Keratinocyte (primary cell): ENCODE measurements around the gene PPFIA3. TPM values are rescaled to one million over a fixed set of nuclear protein-coding genes. Genes with fewer than 3 reads are reported as not detected.
"Not testable (repeated sequence)": the region's sequence is repeated elsewhere in the genome, so short reads cannot be mapped to it uniquely, and the experiment has no call there.

ENCODE experiments used
- DNase-seq: peaks from one replicate; pipeline ENCODE4 v3.0.0-alpha.2; 2011; ENCODE audit warnings: low read depth, missing footprints, low spot score
- FAIRE-seq: peaks from 2 replicates; lab custom pipeline; 2011; peaks lifted over from hg19 to GRCh38; lab: Jason Lieb, UNC
- H2AFZ ChIP-seq: 2 replicates; pipeline ENCODE4 v1.6.0; 2012; ENCODE audit warnings: low read length, control low read depth, inconsistent platforms; ENCODE audit not compliant: control insufficient read depth
- H3K27ac ChIP-seq: 2 replicates; pipeline ENCODE4 v1.5.1; 2011; ENCODE audit warnings: low read length; ENCODE audit not compliant: control insufficient read depth, insufficient read depth
- H3K27me3 ChIP-seq: 3 replicates; pipeline ENCODE4 v1.6.0; 2011; ENCODE audit warnings: low read length; ENCODE audit not compliant: control insufficient read depth, insufficient read depth; ENCODE audit errors: extremely low read depth
- H3K36me3 ChIP-seq, 2 experiments: 2 replicates in 1 of 2; 3 replicates in 1 of 2; pipeline ENCODE4 v1.5.1; 2011; ENCODE audit warnings: low read length in 2 of 2, mild to moderate bottlenecking in 1 of 2; ENCODE audit not compliant: control insufficient read depth in 2 of 2, insufficient read depth in 2 of 2; ENCODE audit errors: extremely low read depth in 1 of 2
- H3K4me1 ChIP-seq: 3 replicates; pipeline ENCODE4 v1.5.1; 2011; ENCODE audit warnings: low read length; ENCODE audit not compliant: control insufficient read depth, insufficient read depth; ENCODE audit errors: extremely low read depth
- H3K4me2 ChIP-seq: 3 replicates; pipeline ENCODE4 v1.6.0; 2011; ENCODE audit warnings: low read depth, low read length; ENCODE audit not compliant: control insufficient read depth, insufficient read depth; ENCODE audit errors: extremely low read depth
- H3K4me3 ChIP-seq, 3 experiments: fragments of 200-600 bp in 1 of 3; sonication (generic) in 1 of 3; 2 replicates in 2 of 3; 3 replicates in 1 of 3; pipeline ENCODE4 v1.5.1; 2011 to 2016; ENCODE audit warnings: low read length in 3 of 3, mild to moderate bottlenecking in 3 of 3, control low read depth in 2 of 3, inconsistent platforms in 1 of 3, low read depth in 1 of 3, mixed read lengths in 1 of 3, mixed run types in 1 of 3, moderate library complexity in 1 of 3; ENCODE audit not compliant: control insufficient read depth in 2 of 3, insufficient read depth in 2 of 3; ENCODE audit errors: extremely low read depth in 1 of 3
- H3K79me2 ChIP-seq: 2 replicates; pipeline ENCODE4 v1.6.0; 2012; ENCODE audit warnings: low read length; ENCODE audit not compliant: control insufficient read depth, insufficient read depth
- H3K9ac ChIP-seq: 3 replicates; pipeline ENCODE4 v1.6.0; 2011; ENCODE audit warnings: low read length; ENCODE audit not compliant: control insufficient read depth, insufficient read depth; ENCODE audit errors: extremely low read depth
- H3K9me1 ChIP-seq: 3 replicates; pipeline ENCODE4 v1.6.0; 2011; ENCODE audit warnings: low read length; ENCODE audit not compliant: control insufficient read depth, insufficient read depth; ENCODE audit errors: extremely low read depth
- H3K9me3 ChIP-seq: 2 replicates; pipeline ENCODE4 v1.5.1; 2012; ENCODE audit warnings: low read depth, low read length; ENCODE audit not compliant: control insufficient read depth
- H4K20me1 ChIP-seq: 3 replicates; pipeline ENCODE4 v1.6.0; 2011; ENCODE audit warnings: low read length; ENCODE audit not compliant: control insufficient read depth, insufficient read depth; ENCODE audit errors: extremely low read depth
- EZH2 ChIP-seq: IDR thresholded peaks from one replicate; pipeline ENCODE4 v1.6.1; 2012; ENCODE audit warnings: inconsistent platforms, mild to moderate bottlenecking, low read length, moderate library complexity
- dilution Hi-C: fragments of 300-500 bp; cut with MboI; formaldehyde crosslinking; loops from one replicate; pipeline ENCODE4 v1.7.0; 2020; ENCODE audit warnings: low sequenced_read_pairs; ENCODE audit not compliant: extremely low pct_ligation_motif_present
- polyA plus RNA-seq, 5 experiments: library from polyadenylated mRNA; depleted of rRNA in 3 of 5; stranded (reverse) in 3 of 5; stranded (forward) in 1 of 5; unstranded in 1 of 5; fragments of >200 nt; gene quantifications; 1 replicate in 1 of 5; 2 replicates in 3 of 5; 3 replicates in 1 of 5; pipeline versions ENCODE4 v1.2.1 to v1.2.3, GENCODE V29; 2011 to 2012; ENCODE audit warnings: missing spikeins in 2 of 5, low read depth in 1 of 5, low replicate concordance in 1 of 5
- TF ChIP-seq, protein P1 (sequence below), 3 experiments: IDR thresholded peaks in 1 of 3; conservative IDR thresholded peaks in 1 of 3; optimal IDR thresholded peaks in 1 of 3; 2 replicates in 2 of 3; 3 replicates in 1 of 3; pipeline versions ENCODE3 to v1.5.1; 2011; ENCODE audit warnings: low read length in 3 of 3, mild to moderate bottlenecking in 3 of 3, moderate library complexity in 2 of 3, control low read depth in 1 of 3, inconsistent platforms in 1 of 3; ENCODE audit not compliant: insufficient read depth in 2 of 3; ENCODE audit errors: extremely low read depth in 1 of 3

PPFIA3 gene
- polyA plus RNA-seq, 1 donor (not counting 4 experiments of a cell fraction or from before 2014, with no cell fraction given) = 3.0 TPM

DNA sequence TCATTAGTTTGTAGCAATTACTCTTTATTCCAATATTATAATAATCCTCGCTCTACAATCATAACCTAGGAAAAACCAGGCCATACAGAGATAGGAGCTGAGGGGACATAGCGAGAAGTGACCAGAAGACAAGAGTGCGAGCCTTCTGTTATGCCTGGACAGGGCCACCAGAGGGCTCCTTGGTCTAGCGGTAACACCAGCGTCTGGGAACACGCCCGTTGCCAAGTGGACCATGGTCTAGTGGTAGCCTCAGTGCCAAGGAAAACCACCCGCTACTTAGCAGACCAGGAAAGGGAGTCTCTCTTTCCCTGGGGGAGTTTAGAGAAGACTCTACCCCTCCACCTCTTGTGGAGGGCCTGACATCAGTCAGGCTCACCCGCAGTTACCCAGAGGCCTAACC is 44.5 kb upstream of the PPFIA3 start:
- H3K9me3 ChIP-seq, H2AFZ ChIP-seq, H3K4me3 ChIP-seq, H3K4me1 ChIP-seq, H3K79me2 ChIP-seq, H3K27ac ChIP-seq, DNase-seq, FAIRE-seq, H3K9me1 ChIP-seq, H4K20me1 ChIP-seq, H3K36me3 ChIP-seq, dilution Hi-C loops, H3K4me2 ChIP-seq, H3K9ac ChIP-seq: not testable (repeated sequence)
- peaks cover 37% of the 10 kb centered on the region for H3K27me3 ChIP-seq
- TF ChIP-seq, protein P1, sequence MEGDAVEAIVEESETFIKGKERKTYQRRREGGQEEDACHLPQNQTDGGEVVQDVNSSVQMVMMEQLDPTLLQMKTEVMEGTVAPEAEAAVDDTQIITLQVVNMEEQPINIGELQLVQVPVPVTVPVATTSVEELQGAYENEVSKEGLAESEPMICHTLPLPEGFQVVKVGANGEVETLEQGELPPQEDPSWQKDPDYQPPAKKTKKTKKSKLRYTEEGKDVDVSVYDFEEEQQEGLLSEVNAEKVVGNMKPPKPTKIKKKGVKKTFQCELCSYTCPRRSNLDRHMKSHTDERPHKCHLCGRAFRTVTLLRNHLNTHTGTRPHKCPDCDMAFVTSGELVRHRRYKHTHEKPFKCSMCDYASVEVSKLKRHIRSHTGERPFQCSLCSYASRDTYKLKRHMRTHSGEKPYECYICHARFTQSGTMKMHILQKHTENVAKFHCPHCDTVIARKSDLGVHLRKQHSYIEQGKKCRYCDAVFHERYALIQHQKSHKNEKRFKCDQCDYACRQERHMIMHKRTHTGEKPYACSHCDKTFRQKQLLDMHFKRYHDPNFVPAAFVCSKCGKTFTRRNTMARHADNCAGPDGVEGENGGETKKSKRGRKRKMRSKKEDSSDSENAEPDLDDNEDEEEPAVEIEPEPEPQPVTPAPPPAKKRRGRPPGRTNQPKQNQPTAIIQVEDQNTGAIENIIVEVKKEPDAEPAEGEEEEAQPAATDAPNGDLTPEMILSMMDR (optimal IDR thresholded peaks at IDR 0.05 in 1 of 3, IDR thresholded peaks at IDR 0.05 in 1 of 3, conservative IDR thresholded peaks at IDR 0.05 in 1 of 3; ENCODE audit: extremely low read depth in 1 of 3, insufficient read depth in 2 of 3, low read length in 3 of 3) = peak in 2 of 3 experiments; percentile 34 to 60

DNA sequence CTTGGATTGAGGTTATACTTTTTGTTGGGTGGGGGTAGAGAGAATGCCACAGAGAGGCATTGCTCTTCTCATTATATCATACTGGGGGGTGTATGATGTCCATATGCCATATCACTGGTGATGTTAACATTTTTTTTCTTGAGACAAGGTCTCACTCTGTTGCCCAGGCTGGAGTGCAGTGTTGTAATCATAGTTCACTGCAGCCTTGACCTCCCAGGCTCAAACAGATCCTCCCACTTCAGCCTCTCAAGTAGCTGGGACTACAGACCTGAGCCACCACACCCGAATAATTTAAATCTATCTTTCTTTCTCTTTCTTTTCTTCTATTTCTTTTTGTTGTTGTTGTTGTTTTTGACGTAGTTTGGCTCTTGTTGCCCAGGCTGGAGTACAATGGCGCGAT is 39.0 kb upstream of the PPFIA3 start:
- H3K9ac ChIP-seq = no peak overlapping the region
- DNase-seq = no peak
- H3K79me2 ChIP-seq = peaks cover 2% of the 10 kb centered on the region
- no peaks in the 10 kb centered on the region for H4K20me1 ChIP-seq
- H3K4me1 ChIP-seq = peaks cover 4% of the 10 kb centered on the region
- dilution Hi-C loops = no loop called here
- no peak overlapping the region for H3K4me3 ChIP-seq
- no peak overlapping the region for H2AFZ ChIP-seq
- no peak overlapping the region for H3K4me2 ChIP-seq
- H3K9me1 ChIP-seq = no peaks in the 10 kb centered on the region
- H3K27me3 ChIP-seq = no peaks in the 10 kb centered on the region
- no peaks in the 10 kb centered on the region for H3K36me3 ChIP-seq
- H3K27ac ChIP-seq = no peak overlapping the region
- FAIRE-seq = no peak
- H3K9me3 ChIP-seq = no peaks in the 10 kb centered on the region
- TF ChIP-seq EZH2 = no peak
- TF ChIP-seq, protein P1 (optimal IDR thresholded peaks at IDR 0.05 in 1 of 3, IDR thresholded peaks at IDR 0.05 in 1 of 3, conservative IDR thresholded peaks at IDR 0.05 in 1 of 3; ENCODE audit: extremely low read depth in 1 of 3, insufficient read depth in 2 of 3, low read length in 3 of 3) = no peak
